ENCODE data around the gene SUSD4.
A peak's percentile ranks its signal among the peaks of the same experiment; 100 is the strongest.
"Not testable (repeated sequence)": the region's sequence is repeated elsewhere in the genome, so short reads cannot be mapped to it uniquely, and the experiment has no call there.

The SUSD4 gene, protein sequence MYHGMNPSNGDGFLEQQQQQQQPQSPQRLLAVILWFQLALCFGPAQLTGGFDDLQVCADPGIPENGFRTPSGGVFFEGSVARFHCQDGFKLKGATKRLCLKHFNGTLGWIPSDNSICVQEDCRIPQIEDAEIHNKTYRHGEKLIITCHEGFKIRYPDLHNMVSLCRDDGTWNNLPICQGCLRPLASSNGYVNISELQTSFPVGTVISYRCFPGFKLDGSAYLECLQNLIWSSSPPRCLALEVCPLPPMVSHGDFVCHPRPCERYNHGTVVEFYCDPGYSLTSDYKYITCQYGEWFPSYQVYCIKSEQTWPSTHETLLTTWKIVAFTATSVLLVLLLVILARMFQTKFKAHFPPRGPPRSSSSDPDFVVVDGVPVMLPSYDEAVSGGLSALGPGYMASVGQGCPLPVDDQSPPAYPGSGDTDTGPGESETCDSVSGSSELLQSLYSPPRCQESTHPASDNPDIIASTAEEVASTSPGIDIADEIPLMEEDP

DNA sequence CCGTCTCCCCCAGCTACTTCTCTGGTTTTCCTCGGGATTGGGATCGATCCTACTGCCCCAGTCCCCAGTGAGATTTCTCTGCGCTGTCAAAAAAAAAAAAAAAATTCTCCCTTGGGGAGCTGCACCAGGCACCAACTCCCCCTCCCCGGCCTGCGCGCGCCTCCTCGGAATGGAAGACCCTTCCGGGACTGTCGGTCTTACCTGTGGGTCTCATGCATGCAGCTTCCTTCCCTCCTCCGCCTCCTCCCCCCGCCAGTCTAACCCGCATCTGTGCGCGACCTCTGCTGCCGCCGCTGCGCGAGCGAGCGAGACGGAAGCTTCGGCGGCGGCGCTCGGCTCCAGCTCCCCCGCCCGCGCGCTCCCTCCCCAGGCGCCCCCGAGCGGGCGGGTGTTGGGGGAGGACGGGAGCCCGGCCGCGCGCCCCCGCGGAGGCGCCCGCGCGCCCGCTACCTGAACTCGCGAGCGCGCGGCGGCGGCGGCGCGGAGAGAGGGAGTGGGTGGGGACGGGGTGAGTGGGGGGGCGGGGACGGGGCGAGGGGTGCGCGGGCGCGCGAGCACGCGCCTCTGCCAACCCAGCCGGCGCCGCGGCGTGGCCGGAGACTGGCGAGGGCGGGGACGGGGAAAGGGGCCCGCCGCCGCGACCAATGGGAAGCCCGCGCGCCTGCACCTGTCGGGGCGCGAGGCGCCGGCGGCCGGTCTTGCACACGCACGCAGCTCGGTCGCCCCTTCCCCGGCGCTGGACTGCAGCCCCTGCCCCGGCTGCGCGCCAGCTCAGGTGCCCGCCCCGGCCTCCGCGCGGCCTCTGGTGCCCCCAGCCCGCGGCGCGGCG lies at the start of gene SUSD4:
TSS of gene SUSD4 (minus strand) at position 321 of the 829 bp plus-strand sequence. CDS start 751 bp downstream, outside the sequence.
- peak within 1 kb of the TSS; percentile 37 to 73 for H3K4me3 ChIP-seq (ENCODE audit: low read depth in 1 of 2, low read length in 2 of 2)
- H3K36me3 ChIP-seq (ENCODE audit: control insufficient read depth in 1 of 2, insufficient read depth in 2 of 2, low read length in 2 of 2) = no peaks in the 10 kb centered on the region
- H3K9me3 ChIP-seq (ENCODE audit: control insufficient read depth in 1 of 2, low read length in 2 of 2) = no peaks in the 10 kb centered on the region
- H3K27ac ChIP-seq (ENCODE audit: low read length) = no peak within 1 kb of the TSS
- peaks cover 4% of the 10 kb centered on the region for H3K27me3 ChIP-seq (ENCODE audit: low read depth, low read length)
- H3K4me1 ChIP-seq (ENCODE audit: control insufficient read depth in 1 of 2, insufficient read depth in 2 of 2, low read length in 2 of 2) = peaks cover 0 to 17% of the 10 kb centered on the region in 2 donors

DNA sequence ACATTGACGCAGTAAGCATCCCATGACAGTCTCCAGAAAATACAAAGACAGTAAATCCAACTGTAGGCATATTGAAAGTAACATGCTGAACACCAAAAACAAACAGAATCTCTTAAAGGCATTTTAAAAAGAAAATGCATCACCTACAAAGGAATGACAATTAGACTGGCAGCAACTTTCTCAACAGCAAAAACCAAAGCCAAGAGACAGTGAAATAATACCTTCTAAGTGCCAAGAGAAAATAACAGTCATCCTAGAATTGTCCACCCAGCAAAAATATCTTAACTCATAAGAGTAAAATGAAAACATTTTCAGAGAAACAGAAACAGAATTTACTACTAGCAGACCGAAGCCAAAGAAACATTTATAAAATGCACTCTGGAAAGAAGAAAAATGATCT lies 49.2 kb upstream of the SUSD4 start:
- H3K4me1 ChIP-seq (ENCODE audit: control insufficient read depth in 1 of 2, insufficient read depth in 2 of 2, low read length in 2 of 2) = peaks cover 0 to 8% of the 10 kb centered on the region in 2 donors
- H3K36me3 ChIP-seq (ENCODE audit: control insufficient read depth in 1 of 2, insufficient read depth in 2 of 2, low read length in 2 of 2) = no peaks in the 10 kb centered on the region
- H3K27me3 ChIP-seq (ENCODE audit: low read depth, low read length) = no peaks in the 10 kb centered on the region
- no peak overlapping the region for H3K27ac ChIP-seq (ENCODE audit: low read length)
- H3K4me3 ChIP-seq (ENCODE audit: low read depth in 1 of 2, low read length in 2 of 2) = no peak overlapping the region
- H3K9me3 ChIP-seq (ENCODE audit: control insufficient read depth in 1 of 2, low read length in 2 of 2) = no peaks in the 10 kb centered on the region

DNA sequence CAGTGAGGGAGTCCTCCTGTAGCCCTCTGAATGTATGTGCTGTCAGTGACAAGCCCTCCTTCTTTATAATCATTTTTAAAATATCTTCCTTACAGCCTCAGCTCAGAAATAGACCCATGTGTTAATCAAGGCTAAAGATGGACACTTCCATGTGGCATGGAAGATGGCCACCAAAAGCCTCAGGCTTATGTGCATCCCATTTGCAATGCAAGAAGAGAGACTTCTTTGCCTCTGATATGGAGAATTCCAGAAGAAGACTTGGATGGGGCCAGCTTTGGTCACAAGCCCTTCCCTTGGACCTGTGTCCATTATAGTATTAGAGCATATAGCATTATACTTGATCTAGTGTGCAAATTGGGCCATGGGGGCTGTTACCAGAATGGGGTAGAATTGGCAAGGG lies 47.7 kb upstream of the SUSD4 start:
- H3K4me1 ChIP-seq (ENCODE audit: control insufficient read depth in 1 of 2, insufficient read depth in 2 of 2, low read length in 2 of 2) = peaks cover 0 to 8% of the 10 kb centered on the region in 2 donors
- no peak overlapping the region for H3K4me3 ChIP-seq (ENCODE audit: low read depth in 1 of 2, low read length in 2 of 2)
- no peaks in the 10 kb centered on the region for H3K36me3 ChIP-seq (ENCODE audit: control insufficient read depth in 1 of 2, insufficient read depth in 2 of 2, low read length in 2 of 2)
- no peaks in the 10 kb centered on the region for H3K9me3 ChIP-seq (ENCODE audit: control insufficient read depth in 1 of 2, low read length in 2 of 2)
- no peak overlapping the region for H3K27ac ChIP-seq (ENCODE audit: low read length)
- H3K27me3 ChIP-seq (ENCODE audit: low read depth, low read length) = no peaks in the 10 kb centered on the region

DNA sequence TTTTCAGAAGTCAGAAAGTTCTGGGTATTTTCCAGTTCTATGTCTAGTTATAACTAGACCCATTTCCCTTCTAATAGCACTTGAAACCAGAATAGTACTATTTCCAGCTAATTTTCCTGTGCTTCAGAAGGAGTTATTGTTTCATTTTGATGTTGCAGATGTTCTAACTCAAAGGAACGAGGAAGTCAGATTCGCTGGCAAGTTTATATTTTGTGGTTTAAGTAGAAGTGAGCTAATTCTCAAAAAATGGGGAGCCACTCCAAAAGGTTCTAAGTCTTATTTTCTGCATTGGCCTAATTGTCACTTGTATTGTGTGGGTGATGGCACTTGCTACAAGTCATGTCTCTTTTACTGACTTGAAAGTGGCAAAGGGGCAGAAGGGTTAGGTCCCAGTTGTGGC lies 47.3 kb upstream of the SUSD4 start:
- Histone ChIP-seq H3K36me3 (ENCODE audit: control insufficient read depth in 1 of 2, insufficient read depth in 2 of 2, low read length in 2 of 2) (no peaks in the 10 kb centered on the region), H3K27ac (ENCODE audit: low read length) (no peak overlapping the region), H3K4me3 (ENCODE audit: low read depth in 1 of 2, low read length in 2 of 2) (no peak overlapping the region), H3K9me3 (ENCODE audit: control insufficient read depth in 1 of 2, low read length in 2 of 2) (no peaks in the 10 kb centered on the region), H3K4me1 (ENCODE audit: control insufficient read depth in 1 of 2, insufficient read depth in 2 of 2, low read length in 2 of 2) (peaks cover 0 to 8% of the 10 kb centered on the region in 2 donors), H3K27me3 (ENCODE audit: low read depth, low read length) (no peaks in the 10 kb centered on the region)

DNA sequence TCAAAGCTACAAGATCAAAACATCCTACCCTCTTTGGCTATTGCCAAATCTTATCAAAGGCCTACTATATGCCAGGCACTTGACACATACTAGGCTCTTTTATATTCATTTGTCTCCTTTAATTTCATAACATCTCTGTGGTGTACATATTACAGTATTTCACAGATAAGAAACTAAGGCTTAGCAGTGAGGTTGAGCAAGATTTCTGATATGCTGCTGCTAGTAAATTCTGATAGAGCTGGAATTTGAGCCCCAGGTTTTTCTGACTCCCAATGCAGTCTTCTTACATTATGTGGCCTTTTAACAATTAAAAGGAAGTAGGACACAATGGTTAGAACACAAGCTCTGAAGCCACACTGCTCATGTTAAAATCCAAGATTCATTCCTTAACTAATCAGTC lies 46.1 kb upstream of the SUSD4 start:
- Histone ChIP-seq H3K9me3 (ENCODE audit: control insufficient read depth in 1 of 2, low read length in 2 of 2) (peaks cover 0 to 3% of the 10 kb centered on the region in 2 donors), H3K4me1 (ENCODE audit: control insufficient read depth in 1 of 2, insufficient read depth in 2 of 2, low read length in 2 of 2) (peaks cover 0 to 8% of the 10 kb centered on the region in 2 donors), H3K4me3 (ENCODE audit: low read depth in 1 of 2, low read length in 2 of 2) (no peak overlapping the region), H3K27ac (ENCODE audit: low read length) (no peak overlapping the region), H3K36me3 (ENCODE audit: control insufficient read depth in 1 of 2, insufficient read depth in 2 of 2, low read length in 2 of 2) (no peaks in the 10 kb centered on the region), H3K27me3 (ENCODE audit: low read depth, low read length) (no peaks in the 10 kb centered on the region)

DNA sequence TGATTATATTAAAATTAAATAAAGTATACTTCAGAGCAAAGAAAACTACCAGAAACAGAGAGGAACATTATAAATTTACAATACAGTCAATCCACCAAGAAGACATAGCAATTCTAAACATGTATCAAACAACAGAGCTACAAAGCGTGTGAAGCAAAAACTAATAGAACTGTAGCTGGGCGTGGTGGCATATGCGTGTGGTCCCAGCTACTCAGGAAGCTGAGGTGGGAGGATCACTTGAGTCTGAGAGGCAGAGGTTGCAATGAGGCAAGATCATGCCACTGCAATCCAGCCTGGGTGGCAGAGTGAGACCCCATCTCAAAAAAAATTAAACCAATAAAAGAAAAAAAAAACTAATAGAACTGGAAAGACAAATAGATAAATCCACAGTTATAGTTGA lies 41.5 kb upstream of the SUSD4 start:
- Histone ChIP-seq H3K27ac (ENCODE audit: low read length) (no peak overlapping the region), H3K27me3 (ENCODE audit: low read depth, low read length) (no peaks in the 10 kb centered on the region), H3K4me1 (ENCODE audit: control insufficient read depth in 1 of 2, insufficient read depth in 2 of 2, low read length in 2 of 2) (peaks cover 0 to 5% of the 10 kb centered on the region in 2 donors), H3K36me3 (ENCODE audit: control insufficient read depth in 1 of 2, insufficient read depth in 2 of 2, low read length in 2 of 2) (no peaks in the 10 kb centered on the region), H3K9me3 (ENCODE audit: control insufficient read depth in 1 of 2, low read length in 2 of 2) (peaks cover 0 to 3% of the 10 kb centered on the region in 2 donors), H3K4me3 (ENCODE audit: low read depth in 1 of 2, low read length in 2 of 2) (no peak overlapping the region)

DNA sequence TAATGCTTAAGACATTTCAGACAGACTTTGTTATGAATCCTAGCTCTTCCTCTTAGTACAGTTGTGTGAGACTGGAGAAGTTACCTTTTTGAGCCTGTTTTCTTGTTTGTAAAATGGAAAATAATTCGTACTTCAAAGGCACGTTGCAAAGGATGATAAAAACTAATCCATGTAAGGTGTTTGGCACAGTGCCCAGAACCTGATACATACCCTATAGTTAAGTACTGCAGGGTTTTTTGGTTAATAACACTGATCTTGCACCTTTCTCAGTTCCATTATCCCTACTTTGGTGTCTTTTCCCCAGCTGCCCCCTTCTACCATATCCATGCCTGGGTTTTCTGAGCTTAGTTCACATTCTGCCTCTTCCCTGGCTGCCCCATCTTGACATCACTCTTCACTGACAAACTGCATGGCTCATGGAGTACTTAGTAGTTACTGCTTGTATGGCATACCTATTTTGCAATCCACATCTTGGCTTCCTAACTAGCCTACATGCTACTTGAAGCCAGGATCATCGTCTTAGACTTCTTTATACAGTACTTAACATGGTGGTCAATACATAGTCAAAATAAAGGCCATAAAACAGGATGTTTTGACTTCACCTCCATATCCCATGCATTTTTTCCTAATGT lies 39.3 kb upstream of the SUSD4 start:
- Histone ChIP-seq H3K36me3 (ENCODE audit: control insufficient read depth in 1 of 2, insufficient read depth in 2 of 2, low read length in 2 of 2) (no peaks in the 10 kb centered on the region), H3K4me3 (ENCODE audit: low read depth in 1 of 2, low read length in 2 of 2) (no peak overlapping the region), H3K9me3 (ENCODE audit: control insufficient read depth in 1 of 2, low read length in 2 of 2) (peaks cover 0 to 3% of the 10 kb centered on the region in 2 donors), H3K27ac (ENCODE audit: low read length) (no peak overlapping the region), H3K27me3 (ENCODE audit: low read depth, low read length) (no peaks in the 10 kb centered on the region), H3K4me1 (ENCODE audit: control insufficient read depth in 1 of 2, insufficient read depth in 2 of 2, low read length in 2 of 2) (peaks cover 0 to 5% of the 10 kb centered on the region in 2 donors)

DNA sequence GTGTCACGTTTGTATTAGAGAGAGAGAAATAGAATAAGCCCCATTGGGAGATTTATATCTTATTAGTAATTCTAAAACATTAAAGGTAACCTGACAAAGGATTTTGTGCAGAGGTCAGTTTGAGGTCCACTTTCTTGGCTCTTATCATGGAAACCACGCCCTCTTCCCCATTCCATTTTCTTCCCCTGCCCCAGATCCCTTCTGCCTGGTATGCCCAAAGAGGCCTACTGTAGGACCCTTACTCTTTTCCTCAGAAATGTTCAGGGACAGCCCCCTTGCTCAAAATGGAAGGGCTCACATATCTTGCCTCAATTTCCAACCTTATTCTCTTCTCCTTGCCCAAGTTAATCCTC lies 38.8 kb upstream of the SUSD4 start:
- Histone ChIP-seq H3K4me3 (ENCODE audit: low read depth in 1 of 2, low read length in 2 of 2) (no peak overlapping the region), H3K4me1 (ENCODE audit: control insufficient read depth in 1 of 2, insufficient read depth in 2 of 2, low read length in 2 of 2) (peaks cover 0 to 5% of the 10 kb centered on the region in 2 donors), H3K27me3 (ENCODE audit: low read depth, low read length) (no peaks in the 10 kb centered on the region), H3K36me3 (ENCODE audit: control insufficient read depth in 1 of 2, insufficient read depth in 2 of 2, low read length in 2 of 2) (no peaks in the 10 kb centered on the region), H3K9me3 (ENCODE audit: control insufficient read depth in 1 of 2, low read length in 2 of 2) (peaks cover 0 to 3% of the 10 kb centered on the region in 2 donors), H3K27ac (ENCODE audit: low read length) (no peak overlapping the region)

DNA sequence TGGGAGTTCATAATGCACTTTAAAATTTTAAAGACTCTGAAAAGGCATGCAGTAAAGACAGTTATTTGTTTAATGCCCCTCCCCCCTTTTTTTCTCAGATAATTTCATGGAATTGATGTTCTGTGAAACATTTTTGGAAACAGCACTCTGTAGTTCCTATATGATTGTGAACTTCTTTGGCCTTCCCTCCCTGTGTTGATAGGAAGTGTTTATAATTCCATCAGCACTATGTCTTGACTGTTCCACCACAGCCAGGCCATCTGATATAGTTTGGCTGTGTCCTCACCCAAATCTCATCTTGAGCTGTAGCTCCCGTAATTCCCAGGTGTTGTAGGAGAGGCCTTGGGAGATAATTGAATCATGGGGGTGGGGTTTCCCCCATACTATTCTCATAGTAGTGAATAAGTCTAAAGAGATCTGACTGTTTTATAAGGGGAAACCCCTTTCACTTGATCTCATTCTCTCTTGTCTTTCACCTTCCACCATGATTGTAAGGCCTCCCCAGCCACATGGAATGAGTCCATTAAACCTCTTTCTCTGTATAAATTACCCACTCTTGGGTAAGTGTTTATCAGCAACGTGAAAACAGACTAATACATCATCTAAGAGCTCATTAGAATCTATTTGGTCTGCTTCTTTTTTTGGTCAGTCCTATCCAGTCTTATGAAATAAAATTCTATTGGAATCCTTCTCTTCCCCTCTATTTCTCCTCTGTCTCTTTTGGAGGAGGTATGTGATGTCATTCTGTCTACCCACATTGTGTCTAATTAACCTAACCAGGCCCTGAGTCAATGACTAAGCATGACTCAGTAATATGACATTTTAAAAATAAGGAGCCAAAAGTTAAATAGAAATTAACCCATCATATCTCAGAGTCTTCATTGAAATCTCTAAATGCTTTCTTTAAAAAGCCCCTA lies 38.2 kb upstream of the SUSD4 start:
- Histone ChIP-seq H3K4me1 (ENCODE audit: control insufficient read depth in 1 of 2, insufficient read depth in 2 of 2, low read length in 2 of 2) (peaks cover 0 to 5% of the 10 kb centered on the region in 2 donors), H3K9me3 (ENCODE audit: control insufficient read depth in 1 of 2, low read length in 2 of 2) (peaks cover 0 to 3% of the 10 kb centered on the region in 2 donors), H3K27me3 (ENCODE audit: low read depth, low read length) (no peaks in the 10 kb centered on the region), H3K36me3 (ENCODE audit: control insufficient read depth in 1 of 2, insufficient read depth in 2 of 2, low read length in 2 of 2) (no peaks in the 10 kb centered on the region), H3K4me3 (ENCODE audit: low read depth in 1 of 2, low read length in 2 of 2) (no peak overlapping the region), H3K27ac (ENCODE audit: low read length) (no peak overlapping the region)

DNA sequence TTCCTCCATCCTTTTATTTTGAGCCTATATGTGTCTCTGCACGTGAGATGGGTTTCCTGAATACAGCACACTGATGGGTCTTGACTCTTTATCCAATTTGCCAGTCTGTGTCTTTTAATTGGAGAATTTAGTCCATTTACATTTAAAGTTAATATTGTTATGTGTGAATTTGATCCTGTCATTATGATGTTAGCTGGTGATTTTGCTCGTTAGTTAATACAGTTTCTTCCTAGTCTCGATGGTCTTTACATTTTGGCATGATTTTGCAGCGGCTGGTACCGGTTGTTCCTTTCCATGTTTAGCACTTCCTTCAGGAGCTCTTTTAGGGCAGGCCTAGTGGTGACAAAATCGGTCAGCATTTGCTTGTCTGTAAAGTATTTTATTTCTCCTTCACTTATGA lies 35.4 kb upstream of the SUSD4 start:
- not testable (repeated sequence) for H3K4me3 ChIP-seq (ENCODE audit: low read depth in 1 of 2, low read length in 2 of 2); H3K36me3 ChIP-seq (ENCODE audit: control insufficient read depth in 1 of 2, insufficient read depth in 2 of 2, low read length in 2 of 2); H3K27ac ChIP-seq (ENCODE audit: low read length); H3K4me1 ChIP-seq (ENCODE audit: control insufficient read depth in 1 of 2, insufficient read depth in 2 of 2, low read length in 2 of 2); H3K9me3 ChIP-seq (ENCODE audit: control insufficient read depth in 1 of 2, low read length in 2 of 2); H3K27me3 ChIP-seq (ENCODE audit: low read depth, low read length)

All from muscle layer of duodenum (tissue), 2 donors.